Endothelial cell of umbilical vein (primary cell): ENCODE measurements around the gene ACTBL2.

Experiments
- CTCF ChIP-seq, 2 donors: IDR thresholded peaks; 1 replicate in 1 of 2; 2 replicates in 1 of 2; pipeline ENCODE4 v1.5.1; 2011; ENCODE audit warnings: low read length in 2 of 2, mild to moderate bottlenecking in 2 of 2, moderate library complexity in 2 of 2, control low read depth in 1 of 2, inconsistent platforms in 1 of 2, low read depth in 1 of 2; ENCODE audit not compliant: insufficient read depth in 1 of 2; ENCODE audit errors: extremely low read depth in 1 of 2
- EZH2 ChIP-seq: IDR thresholded peaks from 2 replicates; pipeline ENCODE4 v1.6.1; 2012; ENCODE audit warnings: borderline replicate concordance, low read depth, mild to moderate bottlenecking, moderate library complexity, low read length, inconsistent platforms; ENCODE audit not compliant: severe bottlenecking
- GATA2 ChIP-seq: IDR thresholded peaks from 2 replicates; pipeline ENCODE4 v1.7.0; 2011; ENCODE audit warnings: low read depth, mild to moderate bottlenecking, moderate library complexity, mixed read lengths, low read length; ENCODE audit not compliant: insufficient read length, insufficient read depth
- JUN ChIP-seq: IDR thresholded peaks from 2 replicates; pipeline ENCODE4 v1.6.1; 2011; ENCODE audit warnings: borderline replicate concordance, low read depth; ENCODE audit not compliant: insufficient read length, insufficient read depth
- MYC ChIP-seq: IDR thresholded peaks from one replicate; pipeline ENCODE4 v1.6.1; 2011; ENCODE audit warnings: mild to moderate bottlenecking, low read depth, low read length
- POLR2A ChIP-seq: IDR thresholded peaks from 2 replicates; pipeline ENCODE4 v1.6.1; 2012; ENCODE audit warnings: low read depth, mild to moderate bottlenecking, control low read depth, low read length
- POLR2AphosphoS5 ChIP-seq: IDR thresholded peaks from 2 replicates; pipeline ENCODE4 v1.6.1; 2012; ENCODE audit warnings: low read depth, mild to moderate bottlenecking, control low read depth, low read length, moderate library complexity; ENCODE audit not compliant: insufficient read depth

GRCh38 chr5:57497733-57498132 lies 15.1 kb upstream of the ACTBL2 start:
- TF ChIP-seq CTCF (IDR thresholded peaks at IDR 0.05; ENCODE audit: extremely low read depth in 1 of 2, insufficient read depth in 1 of 2, low read depth in 1 of 2, low read length in 2 of 2) (no peak), EZH2 (no peak), MYC (no peak), GATA2 (no peak), JUN (peak; percentile 4), POLR2A (no peak), POLR2AphosphoS5 (no peak)
